Measurements from ENCODE around the gene SORT1.
A peak's percentile ranks its signal among the peaks of the same experiment; 100 is the strongest.

The SORT1 gene

DNA sequence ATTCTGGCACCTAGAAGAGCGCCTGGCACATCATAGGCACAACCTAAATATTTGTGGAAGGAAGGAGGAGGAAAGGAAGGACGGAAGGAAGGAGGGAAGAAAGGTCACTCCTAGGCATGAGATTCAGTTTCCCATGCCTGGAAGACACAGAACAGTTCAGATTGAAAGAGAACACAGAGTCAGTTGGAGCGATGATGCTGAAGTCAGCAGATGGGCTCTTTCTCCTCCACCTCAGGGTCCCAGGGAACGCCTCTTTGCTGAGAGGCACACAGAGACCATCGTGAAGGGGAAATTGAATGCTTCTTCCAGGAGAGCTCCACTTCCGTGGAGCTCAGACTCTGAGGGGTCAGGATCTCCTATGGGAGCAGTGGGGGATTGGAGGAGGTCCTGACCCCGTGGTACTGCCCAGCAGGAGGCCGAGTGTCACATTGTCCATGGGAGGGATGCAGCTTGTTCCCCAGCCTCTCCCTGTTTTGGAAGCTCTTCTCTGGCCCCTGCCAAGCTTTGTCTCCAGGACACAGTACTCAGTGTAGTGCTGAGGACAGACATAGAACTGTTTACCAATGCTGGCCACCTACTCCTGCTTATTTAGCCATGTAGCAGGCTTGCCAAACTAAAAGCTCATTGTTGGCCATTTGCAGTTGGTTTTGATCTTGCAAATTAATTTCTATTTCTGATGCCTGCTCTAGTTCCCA, 93.3 kb downstream of the SORT1 start:
- no peak overlapping the region for H3K4me3 ChIP-seq (ENCODE audit: low read depth, low read length)
- in situ Hi-C loops (cut with HindIII; ENCODE audit: low sequenced_read_pairs) = no loop called here
- DNase-seq (ENCODE audit: low read depth, low spot score) = no peak
- TF ChIP-seq CTCF (IDR thresholded peaks at IDR 0.05; ENCODE audit: low read depth, low read length) = no peak

DNA sequence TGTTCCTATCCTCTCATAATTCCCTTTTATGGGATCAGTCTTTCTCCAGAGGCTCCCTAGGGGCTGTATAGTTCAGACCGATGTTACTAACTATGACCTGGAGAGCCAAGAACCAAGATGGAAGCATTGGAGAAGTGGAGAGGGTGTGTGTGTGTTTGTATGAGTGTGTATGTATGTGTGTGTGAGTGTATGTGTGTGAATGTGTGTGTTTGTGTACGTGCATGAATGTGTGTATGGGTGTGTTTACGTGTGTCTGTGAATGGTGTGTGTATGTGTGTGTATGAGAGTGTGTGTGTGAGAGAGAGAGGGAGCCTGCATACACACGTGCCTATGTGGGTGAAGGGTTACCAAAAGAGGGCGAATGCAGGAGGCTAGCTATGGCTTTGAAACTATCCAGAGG, 95.8 kb downstream of the SORT1 start:
- DNase-seq (ENCODE audit: low read depth, low spot score) = no peak
- in situ Hi-C loops (cut with HindIII; ENCODE audit: low sequenced_read_pairs) = no loop called here
- H3K4me3 ChIP-seq (ENCODE audit: low read depth, low read length) = no peak overlapping the region
- no peak for TF ChIP-seq CTCF (IDR thresholded peaks at IDR 0.05; ENCODE audit: low read depth, low read length)

DNA sequence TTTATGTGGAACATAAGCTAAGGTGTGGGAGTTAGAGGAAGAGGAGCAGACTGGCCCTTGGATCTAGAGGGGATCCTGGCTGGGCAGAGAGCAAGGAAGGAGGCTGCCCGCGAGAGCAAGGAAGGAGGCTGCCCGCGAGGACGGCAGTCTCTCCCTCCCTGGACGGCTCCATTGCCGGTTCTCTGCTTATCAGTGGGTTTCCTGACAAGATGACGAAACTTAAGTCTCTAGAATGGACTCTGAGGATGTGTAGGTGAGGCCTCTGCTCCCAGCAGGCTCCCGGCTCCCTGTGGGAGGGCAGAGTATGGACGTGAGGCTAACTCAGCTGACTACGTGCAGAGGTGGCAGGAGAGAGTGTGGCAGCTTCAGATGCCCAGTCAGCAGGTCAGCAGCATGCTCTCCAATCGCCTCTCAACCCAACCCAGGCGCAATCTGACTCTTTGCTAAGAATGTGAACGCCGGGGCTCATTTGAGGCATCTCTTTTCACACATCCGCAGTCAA, 97.0 kb downstream of the SORT1 start:
- no peak for DNase-seq (ENCODE audit: low read depth, low spot score)
- TF ChIP-seq CTCF (IDR thresholded peaks at IDR 0.05; ENCODE audit: low read depth, low read length) = no peak
- no peak overlapping the region for H3K4me3 ChIP-seq (ENCODE audit: low read depth, low read length)
- in situ Hi-C loops (cut with HindIII; ENCODE audit: low sequenced_read_pairs) = no loop called here

DNA sequence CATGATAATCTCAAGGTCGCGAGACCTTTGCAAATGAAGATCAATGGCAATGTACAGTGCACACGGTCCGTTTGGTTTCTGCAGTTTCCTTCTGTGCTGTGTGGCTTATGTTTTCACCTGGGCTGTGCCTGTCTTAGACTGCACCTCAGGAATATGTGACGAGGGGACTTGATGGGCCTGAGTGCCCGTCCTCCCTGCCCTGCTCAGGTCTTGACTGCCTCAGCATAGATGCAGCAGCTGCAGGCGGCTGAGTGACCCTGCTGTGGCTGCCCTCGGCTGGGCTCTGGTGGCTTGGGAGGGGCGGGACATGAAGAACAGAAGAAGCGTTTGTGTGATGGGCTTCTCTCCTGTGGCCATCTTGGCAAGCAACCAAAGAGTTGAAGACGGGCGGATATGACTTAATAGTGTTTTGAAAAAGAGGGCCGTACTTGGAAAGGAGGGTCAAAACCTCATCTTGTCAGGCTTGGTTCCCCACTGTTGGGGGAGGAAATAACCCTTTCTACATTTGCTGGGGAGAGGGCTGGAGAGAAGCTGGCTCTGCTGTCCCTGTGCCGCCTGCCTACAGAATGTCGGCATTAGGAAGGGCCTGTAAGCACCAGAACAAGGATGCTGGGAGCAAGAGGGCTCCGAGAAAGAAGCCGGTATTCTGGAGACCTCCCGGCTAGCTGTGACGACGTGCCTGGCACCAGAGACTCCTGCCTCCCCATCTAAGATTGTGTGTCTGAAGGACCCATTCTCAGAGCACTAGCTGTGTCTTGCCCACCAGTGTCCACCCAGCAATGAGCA, 98.0 kb downstream of the SORT1 start:
- in situ Hi-C loops (cut with HindIII; ENCODE audit: low sequenced_read_pairs) = no loop called here

GRCh38 chr1:109298666-109299557, 98.8 kb downstream of the SORT1 start:
- no peak overlapping the region for H3K4me3 ChIP-seq (ENCODE audit: low read depth, low read length)
- in situ Hi-C loops (cut with HindIII; ENCODE audit: low sequenced_read_pairs) = no loop called here
- DNase-seq (ENCODE audit: low read depth, low spot score) = peak; percentile 93
- TF ChIP-seq CTCF (IDR thresholded peaks at IDR 0.05; ENCODE audit: low read depth, low read length) = no peak

More for the DNA sequence above, 98.0 kb downstream of the SORT1 start:
- no peak for TF ChIP-seq CTCF (IDR thresholded peaks at IDR 0.05; ENCODE audit: low read depth, low read length)
- peak; percentile 87 for DNase-seq (ENCODE audit: low read depth, low spot score)
- H3K4me3 ChIP-seq (ENCODE audit: low read depth, low read length) = no peak overlapping the region

GRCh38 chr1:109296782-109297181, 100.9 kb downstream of the SORT1 start:
- TF ChIP-seq CTCF (IDR thresholded peaks at IDR 0.05; ENCODE audit: low read depth, low read length) = no peak
- no peak for DNase-seq (ENCODE audit: low read depth, low spot score)
- no peak overlapping the region for H3K4me3 ChIP-seq (ENCODE audit: low read depth, low read length)
- in situ Hi-C loops (cut with HindIII; ENCODE audit: low sequenced_read_pairs) = no loop called here

Measured in astrocyte of the spinal cord (primary cell).